Muscle of leg (tissue), 16 donors: ENCODE measurements around the gene SKIDA1. TPM values are rescaled to one million over a fixed set of nuclear protein-coding genes. Genes with fewer than 3 reads are reported as not detected.
A peak's percentile ranks its signal among the peaks of the same experiment; 100 is the strongest.
"Not testable (repeated sequence)": the region's sequence is repeated elsewhere in the genome, so short reads cannot be mapped to it uniquely, and the experiment has no call there.

Source experiments
- DNase-seq: peaks from one replicate; pipeline ENCODE4 v3.0.0; 2013
- H3K27ac ChIP-seq: one replicate; pipeline ENCODE4 v1.5.1; 2013; ENCODE audit warnings: mild to moderate bottlenecking, low read length, control low read depth
- H3K27me3 ChIP-seq: one replicate; pipeline ENCODE4 v1.6.1; 2013; ENCODE audit warnings: low read length; ENCODE audit not compliant: control insufficient read depth, insufficient read depth
- H3K36me3 ChIP-seq: one replicate; pipeline ENCODE4 v1.6.1; 2013; ENCODE audit warnings: low read length; ENCODE audit not compliant: control insufficient read depth, insufficient read depth
- H3K4me1 ChIP-seq: one replicate; pipeline ENCODE4 v1.6.1; 2013; ENCODE audit warnings: low read length; ENCODE audit not compliant: control insufficient read depth, insufficient read depth
- H3K4me3 ChIP-seq: one replicate; pipeline ENCODE4 v1.5.1; 2013; ENCODE audit warnings: low read length, control low read depth
- H3K9me3 ChIP-seq: replicated peaks from 2 replicates; pipeline ENCODE4 v1.6.1; 2013; ENCODE audit warnings: low read depth, low read length; ENCODE audit not compliant: control insufficient read depth
- WGBS: methylation state at CpG from one replicate; pipeline ENCODE4 v1.1.5; 2013; ENCODE audit warnings: missing lambda C conversion rate; ENCODE audit not compliant: insufficient coverage; 5-methylcytosine and 5-hydroxymethylcytosine counted together
- long read RNA-seq, 11 donors: transcript quantifications; one replicate each; lab custom pipeline, GENCODE V29; 2026
- polyA plus RNA-seq, 8 donors: library from polyadenylated mRNA; unstranded; fragments of 120-200 nt; gene quantifications; one replicate each; pipeline versions ENCODE4 v1.2.1 to v1.2.3, GENCODE V29; 2013; ENCODE audit warnings: inconsistent platforms in 1 of 8, low replicate concordance in 1 of 8; ENCODE audit not compliant: insufficient read length in 8 of 8, insufficient read depth in 1 of 8
- total RNA-seq: library from RNA; stranded (reverse); fragments of 120-200 nt; gene quantifications from one replicate; pipeline ENCODE4 v1.2.4, GENCODE V29; 2013

SKIDA1 gene
- 2.6 TPM for total RNA-seq
- polyA plus RNA-seq = 1 to 10 TPM; 1.7 to 2.9 (median 2.5) TPM
- long read RNA-seq, donor 1 = 0 reads
- long read RNA-seq, donor 2, partial matches to known transcripts = 0 of 1 reads
- long read RNA-seq, donor 2, other reads (novel, unspliced or antisense) = 0 of 1 reads
- long read RNA-seq, donor 3, full-length matches to known transcripts = 1 of 76 reads
- long read RNA-seq, donor 3, partial matches to known transcripts = 75 of 76 reads
- long read RNA-seq, donor 3, other reads (novel, unspliced or antisense) = 0 of 76 reads
- long read RNA-seq, donor 4 = 0 reads
- long read RNA-seq, donor 5, partial matches to known transcripts = 62 of 62 reads
- long read RNA-seq, donor 5, other reads (novel, unspliced or antisense) = 0 of 62 reads
- long read RNA-seq, donor 6 = 0 reads
- long read RNA-seq, donor 7 = 0 reads
- long read RNA-seq, donor 8 = 0 reads
- long read RNA-seq, donor 9, partial matches to known transcripts = 0 of 1 reads
- long read RNA-seq, donor 9, other reads (novel, unspliced or antisense) = 0 of 1 reads
- long read RNA-seq, donor 10, full-length matches to known transcripts = 2 of 7 reads
- long read RNA-seq, donor 10, partial matches to known transcripts = 5 of 7 reads
- long read RNA-seq, donor 10, other reads (novel, unspliced or antisense) = 0 of 7 reads
- long read RNA-seq, donor 11 = 0 reads

- peak; percentile 98 for DNase-seq
- Histone ChIP-seq H3K4me3 (peak within 1 kb of the TSS; percentile 80), H3K36me3 (no peaks in the 10 kb centered on the region), H3K27ac (peak within 1 kb of the TSS; percentile 100), H3K4me1 (peaks cover 14% of the 10 kb centered on the region), H3K27me3 (no peaks in the 10 kb centered on the region), H3K9me3 (no peaks in the 10 kb centered on the region)
- 0% methylated on average over 38 of the region's 64 CpGs for WGBS
Observed at GRCh38 chr10:21525367-21526187, at the start of gene SKIDA1. TSS of gene SKIDA1 (minus strand) at chr10:21525682. CDS start at chr10:21517822, 7,860 bp downstream.

GRCh38 chr10:21574514-21574913 lies 49.0 kb upstream of the SKIDA1 start:
- H3K4me3 ChIP-seq, H3K36me3 ChIP-seq, DNase-seq, H3K27ac ChIP-seq, H3K27me3 ChIP-seq, H3K4me1 ChIP-seq, H3K9me3 ChIP-seq: not testable (repeated sequence)
- no CpG with 5 or more reads among the region's 2 CpGs for WGBS

GRCh38 chr10:21572578-21572977 lies 47.1 kb upstream of the SKIDA1 start:
- H3K36me3 ChIP-seq = peaks cover 3% of the 10 kb centered on the region
- H3K4me3 ChIP-seq = no peak overlapping the region
- H3K9me3 ChIP-seq = no peaks in the 10 kb centered on the region
- no peaks in the 10 kb centered on the region for H3K27me3 ChIP-seq
- no CpG with 5 or more reads among the region's 3 CpGs for WGBS
- no peak overlapping the region for H3K27ac ChIP-seq
- H3K4me1 ChIP-seq = no peaks in the 10 kb centered on the region
- DNase-seq = peak; percentile 9

- DNase-seq = no peak
- no peak overlapping the region for H3K27ac ChIP-seq
- H3K27me3 ChIP-seq = no peaks in the 10 kb centered on the region
- H3K4me1 ChIP-seq = no peaks in the 10 kb centered on the region
- H3K36me3 ChIP-seq = no peaks in the 10 kb centered on the region
- H3K4me3 ChIP-seq = no peak overlapping the region
- no CpG with 5 or more reads among the region's 3 CpGs for WGBS
- H3K9me3 ChIP-seq = no peaks in the 10 kb centered on the region
Observed at GRCh38 chr10:21570761-21571521, 45.5 kb upstream of the SKIDA1 start.

- not testable (repeated sequence) for H3K9me3 ChIP-seq, H3K4me1 ChIP-seq, H3K4me3 ChIP-seq, DNase-seq, H3K27me3 ChIP-seq, H3K27ac ChIP-seq
- H3K36me3 ChIP-seq = peaks cover 46% of the 10 kb centered on the region
- WGBS = 100% methylated on average over 1 of the region's 7 CpGs
Observed at GRCh38 chr10:21558984-21559383, 33.5 kb upstream of the SKIDA1 start.

- Histone ChIP-seq H3K36me3 (peaks cover 53% of the 10 kb centered on the region), H3K4me1 (no peaks in the 10 kb centered on the region), H3K4me3 (no peak overlapping the region), H3K27ac (no peak overlapping the region), H3K9me3 (no peaks in the 10 kb centered on the region), H3K27me3 (no peaks in the 10 kb centered on the region)
- no peak for DNase-seq
- WGBS = 83% methylated on average over 3 of the region's 8 CpGs
Observed at GRCh38 chr10:21556527-21556926, 31.0 kb upstream of the SKIDA1 start.

GRCh38 chr10:21552638-21553037 lies 27.2 kb upstream of the SKIDA1 start:
- H3K27me3 ChIP-seq = no peaks in the 10 kb centered on the region
- no peak overlapping the region for H3K4me3 ChIP-seq
- no peak for DNase-seq
- H3K36me3 ChIP-seq = peaks cover 47% of the 10 kb centered on the region
- H3K27ac ChIP-seq = no peak overlapping the region
- WGBS = 93% methylated on average over 8 of the region's 8 CpGs
- no peaks in the 10 kb centered on the region for H3K4me1 ChIP-seq
- no peaks in the 10 kb centered on the region for H3K9me3 ChIP-seq

- Histone ChIP-seq H3K4me1 (no peaks in the 10 kb centered on the region), H3K36me3 (peaks cover 51% of the 10 kb centered on the region), H3K27ac (no peak overlapping the region), H3K4me3 (no peak overlapping the region), H3K27me3 (no peaks in the 10 kb centered on the region), H3K9me3 (no peaks in the 10 kb centered on the region)
- no peak for DNase-seq
- WGBS = 100% methylated on average over 3 of the region's 6 CpGs
Observed at GRCh38 chr10:21547246-21547645, 21.8 kb upstream of the SKIDA1 start.

GRCh38 chr10:21540701-21541100 lies 15.2 kb upstream of the SKIDA1 start:
- not testable (repeated sequence) for H3K4me3 ChIP-seq, H3K27ac ChIP-seq, DNase-seq, H3K4me1 ChIP-seq, H3K9me3 ChIP-seq, H3K27me3 ChIP-seq
- peaks cover 56% of the 10 kb centered on the region for H3K36me3 ChIP-seq
- 95% methylated on average over 3 of the region's 4 CpGs for WGBS
